Endodermal cell (in vitro differentiated cells): ENCODE measurements around the gene LRIT1. TPM values are rescaled to one million over a fixed set of nuclear protein-coding genes. Genes with fewer than 3 reads are reported as not detected.
A peak's percentile ranks its signal among the peaks of the same experiment; 100 is the strongest.

Source experiments
- DNase-seq: peaks from one replicate; pipeline ENCODE4 v3.0.0-alpha.2; 2017
- H3K27ac ChIP-seq: 2 replicates; pipeline ENCODE4 v1.5.1; 2013; ENCODE audit warnings: mild to moderate bottlenecking, low read depth, low read length, moderate library complexity
- H3K27me3 ChIP-seq: 2 replicates; pipeline ENCODE4 v1.6.1; 2013; ENCODE audit warnings: mild to moderate bottlenecking, low read length, moderate library complexity; ENCODE audit not compliant: insufficient read depth, control insufficient read depth, poor library complexity, severe bottlenecking
- H3K36me3 ChIP-seq: 2 replicates; pipeline ENCODE4 v1.7.0; 2013; ENCODE audit warnings: mild to moderate bottlenecking, low read length, moderate library complexity; ENCODE audit not compliant: control insufficient read depth, insufficient read depth
- H3K4me1 ChIP-seq: one replicate; pipeline ENCODE4 v1.7.0; 2013; ENCODE audit warnings: low read length; ENCODE audit not compliant: control insufficient read depth, insufficient read depth
- H3K4me3 ChIP-seq: 2 replicates; pipeline ENCODE4 v1.5.1; 2013; ENCODE audit warnings: mild to moderate bottlenecking, low read length, moderate library complexity
- H3K9ac ChIP-seq: 2 replicates; pipeline ENCODE4 v1.6.1; 2013; ENCODE audit warnings: mild to moderate bottlenecking, low read length, moderate library complexity; ENCODE audit not compliant: poor library complexity, severe bottlenecking; ENCODE audit errors: extremely low read depth
- H3K9me3 ChIP-seq: 2 replicates; pipeline ENCODE4 v1.6.1; 2013; ENCODE audit warnings: mild to moderate bottlenecking, low read length, moderate library complexity; ENCODE audit not compliant: control insufficient read depth
- H3K27ac Mint-ChIP-seq: 2 replicates; pipeline ENCODE4 v1.8.0; 2020; ENCODE audit warnings: mixed read lengths
- H3K27me3 Mint-ChIP-seq: 2 replicates; pipeline ENCODE4 v1.8.0; 2021; ENCODE audit warnings: mild to moderate bottlenecking, mixed read lengths; ENCODE audit not compliant: insufficient read depth
- H3K36me3 Mint-ChIP-seq: 2 replicates; pipeline ENCODE4 v1.8.0; 2020; ENCODE audit warnings: low read depth, mixed read lengths
- H3K4me1 Mint-ChIP-seq: 2 replicates; pipeline ENCODE4 v1.8.0; 2020; ENCODE audit warnings: mixed read lengths
- H3K4me3 Mint-ChIP-seq: 2 replicates; pipeline ENCODE4 v1.8.0; 2020; ENCODE audit warnings: mild to moderate bottlenecking, moderate library complexity, mixed read lengths
- H3K9me3 Mint-ChIP-seq: 2 replicates; pipeline ENCODE4 v1.8.0; 2020; ENCODE audit warnings: mild to moderate bottlenecking, mixed read lengths
- CTCF ChIP-seq: fragments of 200-600 bp; sonication (generic); conservative IDR thresholded peaks from 2 replicates; pipeline ENCODE4 v1.5.0; 2021; ENCODE audit warnings: antibody characterized with exemption, mild to moderate bottlenecking
- WGBS, 2 experiments: methylation state at CpG; one replicate each; pipeline versions ENCODE4 v1.1.5 to v1.1.7; 2013; ENCODE audit warnings: missing lambda C conversion rate in 2 of 2, mixed read lengths in 1 of 2; ENCODE audit not compliant: insufficient coverage in 1 of 2, insufficient read length in 1 of 2; 5-methylcytosine and 5-hydroxymethylcytosine counted together
- total RNA-seq, 2 donors: library from RNA; stranded (reverse); fragmentation: NEBNext Ultra II Directional in 1 of 2; extraction: Animal tissue kit (Norgen Biotek cat#: 25700) in 1 of 2; gene quantifications; 2 replicates in 1 of 2; 3 replicates in 1 of 2; pipeline ENCODE4 v1.2.1, GENCODE V29; 2021

LRIT1 gene
- total RNA-seq, 2 donors from 2014 or later = 0.11 TPM; not detected in 1

DNA sequence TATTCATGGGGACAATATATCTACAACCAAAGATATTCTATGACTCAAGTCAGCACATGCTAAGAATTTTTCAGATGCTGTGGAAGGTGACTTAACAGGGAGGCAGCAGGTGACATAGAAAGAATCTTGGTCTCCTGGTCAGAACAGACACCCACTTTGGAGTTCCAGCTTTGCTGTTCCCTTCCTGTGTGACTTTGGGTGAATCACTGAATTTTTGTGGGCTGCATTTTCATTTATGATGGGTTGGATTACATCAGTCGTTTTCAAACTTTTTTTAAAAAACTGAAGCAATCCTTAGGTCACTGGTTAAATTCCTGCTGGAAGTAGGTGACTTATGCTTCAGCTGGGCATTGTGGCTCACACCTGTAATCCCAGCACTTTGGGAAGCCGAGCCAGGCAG is 28.4 kb upstream of the LRIT1 start:
- 83 to 89% methylated on average over 1 to 2 of the region's 2 CpGs for WGBS, 2 experiments
- Mint-ChIP-seq H3K4me3 (no peak overlapping the region), H3K36me3 (no peaks in the 10 kb centered on the region), H3K4me1 (peaks cover 26% of the 10 kb centered on the region), H3K27ac (no peak overlapping the region), H3K9me3 (no peaks in the 10 kb centered on the region), H3K27me3 (peaks cover 13% of the 10 kb centered on the region)
- no peak for TF ChIP-seq CTCF
- H3K9me3 ChIP-seq = no peaks in the 10 kb centered on the region
- H3K27ac ChIP-seq = no peak overlapping the region
- H3K4me3 ChIP-seq = no peak overlapping the region
- H3K9ac ChIP-seq = no peak overlapping the region
- H3K4me1 ChIP-seq = peaks cover 9% of the 10 kb centered on the region
- DNase-seq = peak; percentile 9
- no peaks in the 10 kb centered on the region for H3K36me3 ChIP-seq
- H3K27me3 ChIP-seq = no peaks in the 10 kb centered on the region

GRCh38 chr10:84269162-84269561 is 27.8 kb upstream of the LRIT1 start:
- Mint-ChIP-seq H3K4me1 (peaks cover 29% of the 10 kb centered on the region), H3K9me3 (no peaks in the 10 kb centered on the region), H3K27me3 (peaks cover 17% of the 10 kb centered on the region), H3K36me3 (no peaks in the 10 kb centered on the region), H3K27ac (no peak overlapping the region), H3K4me3 (no peak overlapping the region)
- Histone ChIP-seq H3K9me3 (no peaks in the 10 kb centered on the region), H3K9ac (no peak overlapping the region), H3K27me3 (no peaks in the 10 kb centered on the region), H3K4me3 (no peak overlapping the region), H3K36me3 (no peaks in the 10 kb centered on the region), H3K4me1 (peaks cover 9% of the 10 kb centered on the region), H3K27ac (no peak overlapping the region)
- no peak for TF ChIP-seq CTCF
- WGBS, 2 experiments = 100% methylated on average over 1 of the region's 1 CpG; no CpG with 5 or more reads in 1 of the 2 experiments
- DNase-seq = peak; percentile 9

DNA sequence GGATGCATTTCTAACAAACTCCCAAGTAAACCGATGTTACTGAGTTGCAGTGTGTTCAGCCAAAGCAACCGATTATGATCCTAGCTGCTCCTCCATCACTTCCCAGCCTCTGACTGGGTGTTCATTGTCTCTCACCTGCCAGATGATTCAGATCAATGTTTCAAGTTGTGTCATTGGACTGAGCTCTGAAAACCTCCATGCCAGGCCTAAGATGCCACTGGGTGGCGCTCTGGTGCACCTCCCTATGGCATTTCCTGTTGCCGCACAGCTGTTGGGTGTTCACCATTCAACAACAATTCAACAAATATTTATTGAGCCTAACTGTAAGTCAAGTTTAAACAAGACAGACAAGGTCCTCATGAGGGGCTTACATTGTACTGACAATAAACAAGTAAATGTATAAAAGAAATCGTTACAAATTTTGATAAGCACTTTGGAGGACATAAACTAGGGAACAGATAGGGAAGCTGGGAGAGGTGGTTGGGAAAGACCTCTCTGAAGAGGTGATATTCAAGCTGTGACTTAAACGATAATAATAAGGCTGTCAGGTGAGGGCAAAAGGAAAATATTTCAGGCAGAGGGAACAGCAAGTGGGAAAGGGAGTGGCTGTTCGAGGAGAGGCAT is 26.3 kb upstream of the LRIT1 start:
- H3K4me3 Mint-ChIP-seq = no peak overlapping the region
- no peak overlapping the region for H3K27ac Mint-ChIP-seq
- Histone ChIP-seq H3K9me3 (no peaks in the 10 kb centered on the region), H3K4me1 (peaks cover 9% of the 10 kb centered on the region), H3K27ac (no peak overlapping the region), H3K36me3 (no peaks in the 10 kb centered on the region), H3K9ac (no peak overlapping the region), H3K27me3 (no peaks in the 10 kb centered on the region), H3K4me3 (no peak overlapping the region)
- H3K36me3 Mint-ChIP-seq = no peaks in the 10 kb centered on the region
- H3K27me3 Mint-ChIP-seq = peaks cover 20% of the 10 kb centered on the region
- H3K4me1 Mint-ChIP-seq = peaks cover 29% of the 10 kb centered on the region
- TF ChIP-seq CTCF = peak; percentile 95
- H3K9me3 Mint-ChIP-seq = no peaks in the 10 kb centered on the region
- 60 to 81% methylated on average over 5 to 7 of the region's 7 CpGs for WGBS, 2 experiments
- peak; percentile 91 for DNase-seq
